C4-2B (cell line): ENCODE results near the gene MLC1.
A peak's percentile ranks its signal among the peaks of the same experiment; 100 is the strongest.

ENCODE experiments used
- H3K27ac ChIP-seq: fragments of 450-650 bp; 2 replicates; pipeline ENCODE4 v1.5.1; 2017
- ZFX ChIP-seq: fragments of 450-650 bp; IDR thresholded peaks from 2 replicates; pipeline ENCODE4 v1.6.1; 2017
- TF ChIP-seq, protein P1 (sequence below): fragments of 450-650 bp; conservative IDR thresholded peaks from 2 replicates; pipeline ENCODE4 v1.5.1; 2017; ENCODE audit warnings: mild to moderate bottlenecking

The MLC1 gene

DNA sequence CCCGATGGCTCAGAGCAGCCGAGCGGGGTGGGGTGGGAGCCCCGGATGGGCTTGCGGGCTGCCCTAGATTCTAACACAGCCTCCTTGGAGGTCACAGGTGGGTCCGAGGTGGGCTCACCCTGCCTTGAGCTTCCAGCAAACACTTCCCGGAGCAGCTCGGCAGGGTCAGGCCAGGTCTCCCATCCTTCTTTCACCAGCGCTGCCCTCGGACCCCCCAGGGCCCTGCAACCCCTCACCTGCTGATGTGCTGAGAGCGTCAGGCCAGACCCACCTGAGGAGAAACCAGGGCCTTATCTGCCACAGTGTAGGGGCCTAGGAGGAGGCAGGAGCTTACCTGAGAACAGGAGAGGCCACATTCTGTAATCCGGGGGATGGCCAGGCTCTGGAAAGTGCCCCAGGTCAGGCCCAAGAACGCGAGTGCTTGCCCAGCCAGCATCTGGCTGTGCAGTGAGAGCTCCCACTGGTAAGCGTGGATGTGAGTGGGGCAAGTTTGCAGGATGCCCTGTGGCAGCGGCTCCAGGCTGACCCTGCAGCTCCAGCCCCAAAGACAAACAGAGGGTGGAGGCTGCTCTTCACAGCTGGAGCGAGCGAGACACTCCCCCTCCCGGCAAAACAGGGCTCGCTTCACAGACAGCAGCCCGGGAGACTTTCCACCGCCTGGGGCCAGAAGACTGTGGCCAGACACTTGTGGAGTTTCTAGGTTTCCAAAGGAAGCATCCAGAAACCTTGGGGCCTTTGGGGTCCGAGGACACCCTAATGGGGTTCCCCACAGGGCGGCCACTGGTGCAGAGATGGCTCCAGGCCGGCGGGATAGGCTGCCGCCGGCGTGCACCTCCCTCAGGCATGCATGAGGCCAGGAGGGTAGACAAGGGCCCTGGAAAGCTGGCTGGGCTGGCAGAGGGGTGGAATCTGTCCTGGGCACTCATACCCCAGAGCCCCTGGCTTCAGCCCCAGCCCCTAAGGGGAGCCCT, 72.7 kb downstream of the MLC1 start, which contains the start of gene IL17REL:
IL17REL (minus strand) TSS at position 555 of the 971 bp plus-strand sequence; CDS start at position 436, 119 bp downstream.
- H3K27ac ChIP-seq = no peak within 1 kb of the TSS
- TF ChIP-seq, protein P1, sequence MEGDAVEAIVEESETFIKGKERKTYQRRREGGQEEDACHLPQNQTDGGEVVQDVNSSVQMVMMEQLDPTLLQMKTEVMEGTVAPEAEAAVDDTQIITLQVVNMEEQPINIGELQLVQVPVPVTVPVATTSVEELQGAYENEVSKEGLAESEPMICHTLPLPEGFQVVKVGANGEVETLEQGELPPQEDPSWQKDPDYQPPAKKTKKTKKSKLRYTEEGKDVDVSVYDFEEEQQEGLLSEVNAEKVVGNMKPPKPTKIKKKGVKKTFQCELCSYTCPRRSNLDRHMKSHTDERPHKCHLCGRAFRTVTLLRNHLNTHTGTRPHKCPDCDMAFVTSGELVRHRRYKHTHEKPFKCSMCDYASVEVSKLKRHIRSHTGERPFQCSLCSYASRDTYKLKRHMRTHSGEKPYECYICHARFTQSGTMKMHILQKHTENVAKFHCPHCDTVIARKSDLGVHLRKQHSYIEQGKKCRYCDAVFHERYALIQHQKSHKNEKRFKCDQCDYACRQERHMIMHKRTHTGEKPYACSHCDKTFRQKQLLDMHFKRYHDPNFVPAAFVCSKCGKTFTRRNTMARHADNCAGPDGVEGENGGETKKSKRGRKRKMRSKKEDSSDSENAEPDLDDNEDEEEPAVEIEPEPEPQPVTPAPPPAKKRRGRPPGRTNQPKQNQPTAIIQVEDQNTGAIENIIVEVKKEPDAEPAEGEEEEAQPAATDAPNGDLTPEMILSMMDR = no peak
- no peak for TF ChIP-seq ZFX

GRCh38 chr22:50011447-50012210, 73.6 kb downstream of the MLC1 start:
- no peak overlapping the region for H3K27ac ChIP-seq
- TF ChIP-seq, protein P1 = no peak
- TF ChIP-seq ZFX = no peak

- H3K27ac ChIP-seq = no peak overlapping the region
- no peak for TF ChIP-seq ZFX
- TF ChIP-seq, protein P1 = no peak
Measured at GRCh38 chr22:50010676-50011446, 74.4 kb downstream of the MLC1 start.

DNA sequence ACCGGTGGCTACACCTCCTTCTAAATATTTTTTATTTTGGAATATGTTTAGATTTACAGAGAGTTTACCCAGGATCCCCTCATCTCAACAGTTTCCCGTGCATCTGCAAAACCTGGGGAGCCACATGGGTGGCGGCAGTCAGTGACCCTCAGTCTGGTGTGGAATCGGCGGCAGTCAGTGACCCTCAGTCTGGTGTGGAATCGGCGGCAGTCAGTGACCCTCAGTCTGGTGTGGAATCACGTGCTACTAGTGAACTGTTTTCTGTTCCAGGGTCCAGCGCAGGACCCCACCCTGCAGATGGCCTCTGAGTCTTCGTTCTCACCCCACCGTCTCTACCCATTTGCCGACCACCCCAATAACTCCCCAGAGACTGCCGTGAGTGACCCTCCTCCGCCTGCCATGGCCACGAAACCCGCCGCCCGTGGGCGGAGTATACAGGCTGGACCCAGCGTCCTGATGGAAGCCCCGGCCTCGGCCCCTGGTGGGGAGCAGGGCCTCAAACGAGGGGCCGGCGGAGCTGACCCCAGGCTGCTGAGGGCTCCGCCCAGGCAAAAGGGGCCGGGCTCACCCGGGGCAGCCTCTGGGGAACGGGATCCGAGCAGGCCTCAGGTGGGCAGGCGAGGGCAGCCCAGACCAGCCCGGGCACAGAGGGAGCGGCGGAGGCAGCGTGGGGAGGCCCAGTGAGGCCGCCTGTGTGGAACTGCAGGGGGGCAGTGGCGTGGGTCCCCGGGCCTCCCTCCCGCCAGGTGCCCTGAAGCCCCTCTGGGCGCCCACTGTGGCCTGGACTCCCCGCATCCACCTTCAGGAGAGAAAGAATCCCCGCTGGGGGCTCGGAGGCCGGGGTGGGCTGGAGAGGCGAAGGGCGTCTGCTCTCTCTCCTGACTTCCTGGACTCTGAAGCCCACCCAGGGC, 75.2 kb downstream of the MLC1 start:
- H3K27ac ChIP-seq = peak overlapping the region; percentile 92; the same call in 1 of the 2 replicates
- TF ChIP-seq, protein P1 = no peak
- TF ChIP-seq ZFX = no peak
